PC-9 (cell line): Measurements from ENCODE around the gene FGF7.

Source experiments
- EZH2 ChIP-seq: fragments of 200-600 bp; sonication (generic); IDR thresholded peaks from 2 replicates; pipeline ENCODE4 v1.8.0; 2017; ENCODE audit warnings: antibody characterized with exemption, low read depth
- TF ChIP-seq, protein P1 (sequence below): fragments of 200-600 bp; sonication (generic); conservative IDR thresholded peaks from 2 replicates; pipeline ENCODE4 v1.6.1; 2017; ENCODE audit warnings: mixed run types, antibody characterized with exemption, mild to moderate bottlenecking, moderate library complexity

GRCh38 chr15:49492151-49492550 lies 69.1 kb downstream of the FGF7 start:
- TF ChIP-seq, protein P1, sequence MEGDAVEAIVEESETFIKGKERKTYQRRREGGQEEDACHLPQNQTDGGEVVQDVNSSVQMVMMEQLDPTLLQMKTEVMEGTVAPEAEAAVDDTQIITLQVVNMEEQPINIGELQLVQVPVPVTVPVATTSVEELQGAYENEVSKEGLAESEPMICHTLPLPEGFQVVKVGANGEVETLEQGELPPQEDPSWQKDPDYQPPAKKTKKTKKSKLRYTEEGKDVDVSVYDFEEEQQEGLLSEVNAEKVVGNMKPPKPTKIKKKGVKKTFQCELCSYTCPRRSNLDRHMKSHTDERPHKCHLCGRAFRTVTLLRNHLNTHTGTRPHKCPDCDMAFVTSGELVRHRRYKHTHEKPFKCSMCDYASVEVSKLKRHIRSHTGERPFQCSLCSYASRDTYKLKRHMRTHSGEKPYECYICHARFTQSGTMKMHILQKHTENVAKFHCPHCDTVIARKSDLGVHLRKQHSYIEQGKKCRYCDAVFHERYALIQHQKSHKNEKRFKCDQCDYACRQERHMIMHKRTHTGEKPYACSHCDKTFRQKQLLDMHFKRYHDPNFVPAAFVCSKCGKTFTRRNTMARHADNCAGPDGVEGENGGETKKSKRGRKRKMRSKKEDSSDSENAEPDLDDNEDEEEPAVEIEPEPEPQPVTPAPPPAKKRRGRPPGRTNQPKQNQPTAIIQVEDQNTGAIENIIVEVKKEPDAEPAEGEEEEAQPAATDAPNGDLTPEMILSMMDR: no peak
- TF ChIP-seq EZH2: no peak
